HUES48 (cell line): ENCODE results near the gene THAP7.

Source experiments
- H3K27ac ChIP-seq: one replicate; pipeline ENCODE4 v1.7.0; 2013; ENCODE audit warnings: low read depth, low read length, inconsistent platforms
- H3K27me3 ChIP-seq: 2 replicates; pipeline ENCODE4 v1.6.1; 2013; ENCODE audit warnings: mild to moderate bottlenecking, low read length; ENCODE audit not compliant: control insufficient read depth, insufficient read depth
- H3K36me3 ChIP-seq: 2 replicates; pipeline ENCODE4 v1.6.1; 2013; ENCODE audit warnings: low read length; ENCODE audit not compliant: control insufficient read depth, insufficient read depth
- H3K4me1 ChIP-seq: 2 replicates; pipeline ENCODE4 v1.6.1; 2013; ENCODE audit warnings: mild to moderate bottlenecking, low read length; ENCODE audit not compliant: control insufficient read depth, insufficient read depth
- H3K4me3 ChIP-seq: 2 replicates; pipeline ENCODE4 v1.5.1; 2013; ENCODE audit warnings: mild to moderate bottlenecking, low read depth, low read length
- H3K9ac ChIP-seq: 2 replicates; pipeline ENCODE4 v1.6.1; 2013; ENCODE audit warnings: mild to moderate bottlenecking, low read depth, low read length, moderate library complexity
- H3K9me3 ChIP-seq: 2 replicates; pipeline ENCODE4 v1.6.1; 2013; ENCODE audit warnings: low read length; ENCODE audit not compliant: control insufficient read depth, insufficient read depth

Gene THAP7

GRCh38 chr22:20996598-20997535 is 5.1 kb downstream of the THAP7 start:
- H3K4me3 ChIP-seq: no peak overlapping the region
- H3K27ac ChIP-seq: no peak overlapping the region
- H3K9ac ChIP-seq: no peak overlapping the region
- H3K9me3 ChIP-seq: no peaks in the 10 kb centered on the region
- no peaks in the 10 kb centered on the region for H3K4me1 ChIP-seq
- H3K27me3 ChIP-seq: no peaks in the 10 kb centered on the region
- H3K36me3 ChIP-seq: peaks cover 32% of the 10 kb centered on the region

- no peaks in the 10 kb centered on the region for H3K9me3 ChIP-seq
- H3K4me1 ChIP-seq: no peaks in the 10 kb centered on the region
- no peak overlapping the region for H3K4me3 ChIP-seq
- H3K9ac ChIP-seq: no peak overlapping the region
- peaks cover 40% of the 10 kb centered on the region for H3K36me3 ChIP-seq
- H3K27ac ChIP-seq: no peak overlapping the region
- no peaks in the 10 kb centered on the region for H3K27me3 ChIP-seq
Observed at GRCh38 chr22:20996031-20996410, 5.9 kb downstream of the THAP7 start.

GRCh38 chr22:20995329-20996030 is 6.4 kb downstream of the THAP7 start:
- H3K36me3 ChIP-seq: peaks cover 42% of the 10 kb centered on the region
- H3K27ac ChIP-seq: no peak overlapping the region
- H3K9ac ChIP-seq: no peak overlapping the region
- no peak overlapping the region for H3K4me3 ChIP-seq
- H3K27me3 ChIP-seq: no peaks in the 10 kb centered on the region
- no peaks in the 10 kb centered on the region for H3K9me3 ChIP-seq
- H3K4me1 ChIP-seq: no peaks in the 10 kb centered on the region

- no peaks in the 10 kb centered on the region for H3K27me3 ChIP-seq
- no peak overlapping the region for H3K27ac ChIP-seq
- peaks cover 39% of the 10 kb centered on the region for H3K36me3 ChIP-seq
- H3K9ac ChIP-seq: no peak overlapping the region
- H3K9me3 ChIP-seq: no peaks in the 10 kb centered on the region
- no peaks in the 10 kb centered on the region for H3K4me1 ChIP-seq
- no peak overlapping the region for H3K4me3 ChIP-seq
Observed at GRCh38 chr22:20994902-20995241, 7.0 kb downstream of the THAP7 start.

- no peaks in the 10 kb centered on the region for H3K4me1 ChIP-seq
- no peak overlapping the region for H3K27ac ChIP-seq
- no peaks in the 10 kb centered on the region for H3K27me3 ChIP-seq
- peaks cover 33% of the 10 kb centered on the region for H3K36me3 ChIP-seq
- no peaks in the 10 kb centered on the region for H3K9me3 ChIP-seq
- no peak overlapping the region for H3K9ac ChIP-seq
- no peak overlapping the region for H3K4me3 ChIP-seq
Observed at GRCh38 chr22:20994128-20994901, 7.6 kb downstream of the THAP7 start.

GRCh38 chr22:20993304-20994127 is 8.4 kb downstream of the THAP7 start:
- H3K9ac ChIP-seq: no peak overlapping the region
- no peak overlapping the region for H3K4me3 ChIP-seq
- no peaks in the 10 kb centered on the region for H3K27me3 ChIP-seq
- peaks cover 28% of the 10 kb centered on the region for H3K36me3 ChIP-seq
- no peaks in the 10 kb centered on the region for H3K4me1 ChIP-seq
- H3K9me3 ChIP-seq: no peaks in the 10 kb centered on the region
- no peak overlapping the region for H3K27ac ChIP-seq

DNA sequence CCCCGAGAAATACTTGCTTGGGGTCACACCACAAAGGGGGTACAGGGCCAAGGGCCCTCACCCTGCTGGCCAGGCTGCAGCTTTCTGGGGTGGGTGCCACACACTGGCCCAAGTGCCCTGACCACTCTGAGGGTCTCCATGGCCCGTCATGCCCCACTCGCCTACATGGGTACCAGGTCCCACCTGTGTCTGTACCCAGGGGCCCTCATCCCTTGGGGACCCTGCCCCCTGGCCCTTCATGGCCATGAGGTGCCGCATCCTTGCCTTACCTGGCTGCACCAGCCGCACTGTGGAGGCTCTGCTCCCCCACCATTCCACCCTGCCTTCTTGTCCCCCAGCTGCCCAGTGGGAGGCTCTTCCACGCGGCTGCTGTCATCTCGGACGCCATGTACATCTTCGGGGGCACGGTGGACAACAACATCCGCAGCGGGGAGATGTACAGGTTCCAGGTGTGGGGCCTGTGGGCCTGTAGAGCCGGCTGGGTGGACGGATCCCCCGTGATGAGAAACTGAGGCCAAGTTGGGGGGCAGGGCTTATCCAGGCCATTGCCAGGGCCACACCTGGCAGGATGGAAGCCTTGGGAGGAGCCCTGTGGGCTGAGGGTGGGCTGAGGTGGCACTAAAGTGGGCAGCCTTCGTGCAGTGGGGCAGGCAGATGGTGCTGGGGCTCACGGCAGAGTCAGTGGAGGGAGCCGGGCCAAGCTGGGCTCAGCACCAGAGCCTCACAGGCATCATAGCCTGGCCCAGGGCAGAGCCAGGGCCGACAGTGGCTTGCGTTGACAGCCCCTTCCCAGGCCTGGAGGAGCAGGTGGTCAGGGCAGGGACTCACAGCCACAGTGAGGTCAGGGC is 9.2 kb downstream of the THAP7 start:
- Histone ChIP-seq H3K9ac (no peak overlapping the region), H3K9me3 (no peaks in the 10 kb centered on the region), H3K27me3 (no peaks in the 10 kb centered on the region), H3K4me1 (no peaks in the 10 kb centered on the region), H3K4me3 (no peak overlapping the region), H3K27ac (no peak overlapping the region), H3K36me3 (peaks cover 35% of the 10 kb centered on the region)

GRCh38 chr22:20992056-20992442 is 9.9 kb downstream of the THAP7 start:
- H3K9me3 ChIP-seq: no peaks in the 10 kb centered on the region
- H3K36me3 ChIP-seq: peaks cover 41% of the 10 kb centered on the region
- H3K27me3 ChIP-seq: no peaks in the 10 kb centered on the region
- H3K4me3 ChIP-seq: no peak overlapping the region
- H3K9ac ChIP-seq: no peak overlapping the region
- no peaks in the 10 kb centered on the region for H3K4me1 ChIP-seq
- no peak overlapping the region for H3K27ac ChIP-seq

- Histone ChIP-seq H3K27ac (no peak overlapping the region), H3K4me3 (no peak overlapping the region), H3K9me3 (no peaks in the 10 kb centered on the region), H3K27me3 (no peaks in the 10 kb centered on the region), H3K4me1 (no peaks in the 10 kb centered on the region), H3K9ac (no peak overlapping the region), H3K36me3 (peaks cover 41% of the 10 kb centered on the region)
Observed at GRCh38 chr22:20991252-20992055, 10.5 kb downstream of the THAP7 start.
